Neutrophil (primary cell): Measurements from ENCODE around the gene ARRDC2.

Experiments used
- H3K27ac ChIP-seq: fragments of 200-600 bp; sonication (generic); 2 replicates; pipeline ENCODE4 v1.5.1; 2016; ENCODE audit warnings: mild to moderate bottlenecking, moderate library complexity
- H3K27me3 ChIP-seq: fragments of 200-600 bp; sonication (generic); 2 replicates; pipeline ENCODE4 v1.6.0; 2016; ENCODE audit warnings: mild to moderate bottlenecking
- H3K36me3 ChIP-seq: fragments of 200-600 bp; sonication (generic); 2 replicates; pipeline ENCODE4 v1.5.1; 2017
- H3K4me1 ChIP-seq, 2 experiments: fragments of 200-600 bp in 1 of 2; sonication (generic) in 1 of 2; 1 replicate in 1 of 2; 2 replicates in 1 of 2; pipeline versions ENCODE4 v1.5.1 to v1.6.1; 2013 to 2016; ENCODE audit warnings: low read depth in 1 of 2, low read length in 1 of 2, mild to moderate bottlenecking in 1 of 2, moderate library complexity in 1 of 2; ENCODE audit not compliant: control insufficient read depth in 1 of 2, insufficient read depth in 1 of 2
- H3K4me3 ChIP-seq, 2 experiments: fragments of 200-600 bp in 1 of 2; sonication (generic) in 1 of 2; 1 replicate in 1 of 2; 2 replicates in 1 of 2; pipeline ENCODE4 v1.5.1; 2013 to 2016; ENCODE audit warnings: low read depth in 1 of 2, low read length in 1 of 2, mild to moderate bottlenecking in 1 of 2, moderate library complexity in 1 of 2
- H3K9me3 ChIP-seq: fragments of 200-600 bp; sonication (generic); 2 replicates; pipeline ENCODE4 v1.5.1; 2016
- TF ChIP-seq, protein P1 (sequence below): fragments of 200-600 bp; sonication (generic); IDR thresholded peaks from 2 replicates; pipeline ENCODE4 v1.5.1; 2016; ENCODE audit warnings: antibody characterized with exemption

Gene ARRDC2

DNA sequence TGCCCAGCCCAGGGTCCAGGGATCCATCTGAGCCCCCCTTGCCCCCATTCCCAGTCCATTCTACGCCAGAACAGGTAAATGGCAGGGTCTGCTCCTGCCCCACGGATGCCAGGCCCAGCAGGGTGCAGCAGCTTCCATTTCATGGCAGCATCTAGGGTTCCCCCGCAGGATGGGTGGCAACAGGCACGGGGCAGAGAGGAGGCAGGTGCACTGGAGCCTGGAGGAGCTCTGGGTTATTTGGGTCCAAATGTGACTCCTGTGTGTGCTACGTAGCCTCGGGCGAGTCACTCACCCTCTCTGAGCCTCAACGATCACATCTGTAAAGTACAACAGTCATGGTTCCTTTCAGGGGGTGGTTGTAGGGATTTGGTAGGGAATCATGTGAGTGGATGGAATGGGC is 51.3 kb downstream of the ARRDC2 start:
- Histone ChIP-seq H3K4me1 (peaks cover 10 to 12% of the 10 kb centered on the region in 2 experiments), H3K9me3 (no peaks in the 10 kb centered on the region), H3K36me3 (no peaks in the 10 kb centered on the region), H3K27ac (no peak overlapping the region), H3K4me3 (no peak overlapping the region), H3K27me3 (peaks cover 3% of the 10 kb centered on the region)
- TF ChIP-seq, protein P1, sequence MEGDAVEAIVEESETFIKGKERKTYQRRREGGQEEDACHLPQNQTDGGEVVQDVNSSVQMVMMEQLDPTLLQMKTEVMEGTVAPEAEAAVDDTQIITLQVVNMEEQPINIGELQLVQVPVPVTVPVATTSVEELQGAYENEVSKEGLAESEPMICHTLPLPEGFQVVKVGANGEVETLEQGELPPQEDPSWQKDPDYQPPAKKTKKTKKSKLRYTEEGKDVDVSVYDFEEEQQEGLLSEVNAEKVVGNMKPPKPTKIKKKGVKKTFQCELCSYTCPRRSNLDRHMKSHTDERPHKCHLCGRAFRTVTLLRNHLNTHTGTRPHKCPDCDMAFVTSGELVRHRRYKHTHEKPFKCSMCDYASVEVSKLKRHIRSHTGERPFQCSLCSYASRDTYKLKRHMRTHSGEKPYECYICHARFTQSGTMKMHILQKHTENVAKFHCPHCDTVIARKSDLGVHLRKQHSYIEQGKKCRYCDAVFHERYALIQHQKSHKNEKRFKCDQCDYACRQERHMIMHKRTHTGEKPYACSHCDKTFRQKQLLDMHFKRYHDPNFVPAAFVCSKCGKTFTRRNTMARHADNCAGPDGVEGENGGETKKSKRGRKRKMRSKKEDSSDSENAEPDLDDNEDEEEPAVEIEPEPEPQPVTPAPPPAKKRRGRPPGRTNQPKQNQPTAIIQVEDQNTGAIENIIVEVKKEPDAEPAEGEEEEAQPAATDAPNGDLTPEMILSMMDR, result no peak

DNA sequence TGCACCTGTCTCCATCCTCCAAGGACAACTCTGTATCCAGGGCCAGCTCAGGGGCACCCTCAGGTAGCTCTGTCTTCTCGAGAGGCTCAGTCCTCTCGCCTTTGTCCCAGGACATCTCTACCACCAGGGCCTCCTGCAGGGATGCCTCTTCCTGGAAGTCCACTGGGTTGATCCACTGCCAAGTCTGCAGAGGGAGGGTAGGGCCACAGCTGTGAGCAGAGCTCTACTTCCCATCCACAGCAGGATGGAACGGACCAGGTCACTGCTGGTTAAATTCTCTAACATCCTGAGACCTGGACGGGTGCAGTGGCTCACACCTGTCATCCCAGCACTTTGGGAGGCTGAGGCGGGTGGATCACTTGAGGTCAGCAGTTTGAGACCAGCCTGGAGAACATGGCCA is 51.9 kb downstream of the ARRDC2 start:
- no peak overlapping the region for H3K27ac ChIP-seq
- TF ChIP-seq, protein P1, result no peak

DNA sequence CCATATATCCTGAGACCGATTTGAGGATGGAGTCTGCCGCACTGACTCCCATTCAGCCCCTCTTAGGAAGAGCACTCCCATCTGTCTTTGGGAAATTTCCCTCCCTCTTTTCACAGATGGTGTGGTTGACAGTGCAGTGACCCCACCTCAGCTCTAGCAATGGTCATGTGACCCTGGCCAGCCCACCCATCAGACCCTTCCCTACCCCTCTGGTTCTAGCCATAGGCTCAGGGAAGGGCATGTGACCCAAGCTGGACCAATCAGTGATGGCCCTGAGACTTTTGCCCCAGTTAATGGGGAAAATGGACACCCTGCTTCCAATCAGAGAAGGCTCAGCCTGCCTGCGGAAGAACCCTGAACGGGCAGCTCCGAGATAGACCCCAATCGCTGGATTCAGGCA is 52.5 kb downstream of the ARRDC2 start:
- TF ChIP-seq, protein P1, result no peak
- H3K36me3 ChIP-seq, result no peaks in the 10 kb centered on the region
- H3K4me3 ChIP-seq, result no peak overlapping the region
- no peaks in the 10 kb centered on the region for H3K9me3 ChIP-seq
- H3K4me1 ChIP-seq, result peaks cover 10 to 12% of the 10 kb centered on the region in 2 experiments
- no peak overlapping the region for H3K27ac ChIP-seq
- peaks cover 3% of the 10 kb centered on the region for H3K27me3 ChIP-seq

More for the DNA sequence above, 51.9 kb downstream of the ARRDC2 start:
- H3K9me3 ChIP-seq, result no peaks in the 10 kb centered on the region
- peaks cover 3% of the 10 kb centered on the region for H3K27me3 ChIP-seq
- peaks cover 10 to 12% of the 10 kb centered on the region in 2 experiments for H3K4me1 ChIP-seq
- no peak overlapping the region for H3K4me3 ChIP-seq
- H3K36me3 ChIP-seq, result no peaks in the 10 kb centered on the region

DNA sequence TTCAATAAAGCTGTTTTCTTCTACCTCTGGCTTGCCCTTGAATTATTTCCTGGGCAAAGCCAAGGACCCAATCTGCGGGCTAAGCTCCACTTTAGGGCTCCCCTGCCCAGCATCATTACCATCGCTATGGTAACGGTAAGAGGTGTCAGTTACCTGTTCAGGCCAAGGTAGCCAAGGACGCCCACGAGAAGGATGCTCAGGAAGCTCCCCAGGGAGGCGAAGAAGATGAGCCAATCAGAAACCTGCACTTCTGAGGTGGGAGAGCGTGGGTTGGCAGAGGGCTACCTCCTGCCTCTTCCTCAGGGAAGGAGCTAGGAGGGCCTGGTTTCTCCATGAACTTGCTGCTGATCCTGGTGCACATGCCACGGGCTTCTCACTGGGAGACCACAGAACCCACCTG is 54.1 kb downstream of the ARRDC2 start:
- H3K36me3 ChIP-seq, result no peaks in the 10 kb centered on the region
- H3K9me3 ChIP-seq, result no peaks in the 10 kb centered on the region
- H3K27ac ChIP-seq, result no peak overlapping the region
- peaks cover 10 to 12% of the 10 kb centered on the region in 2 experiments for H3K4me1 ChIP-seq
- no peak overlapping the region for H3K4me3 ChIP-seq
- peaks cover 3% of the 10 kb centered on the region for H3K27me3 ChIP-seq
- TF ChIP-seq, protein P1, result no peak

DNA sequence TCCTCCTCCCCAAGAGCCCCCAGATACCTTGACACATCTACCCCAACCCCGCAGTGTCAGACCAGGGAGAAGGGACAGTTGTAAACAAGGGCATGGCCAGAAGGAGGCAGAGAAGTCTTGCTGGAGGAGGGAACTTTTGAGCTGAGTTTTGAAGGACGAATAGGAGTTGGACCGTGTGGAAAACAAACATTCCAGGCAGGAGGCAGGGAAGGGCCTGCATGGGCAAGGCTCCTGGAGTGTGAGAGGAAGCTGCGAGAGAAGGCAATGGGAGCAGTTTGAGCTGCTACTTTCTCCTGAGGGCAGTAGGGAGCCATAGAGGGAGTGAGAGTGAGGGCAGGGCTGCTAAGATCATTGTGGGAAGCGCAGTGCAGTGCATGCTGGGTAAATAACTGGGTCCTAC is 55.5 kb downstream of the ARRDC2 start:
- no peaks in the 10 kb centered on the region for H3K9me3 ChIP-seq
- TF ChIP-seq, protein P1, result peak; percentile 75
- no peak overlapping the region for H3K4me3 ChIP-seq
- peaks cover 3% of the 10 kb centered on the region in 2 experiments for H3K4me1 ChIP-seq
- no peak overlapping the region for H3K27ac ChIP-seq
- no peaks in the 10 kb centered on the region for H3K36me3 ChIP-seq
- H3K27me3 ChIP-seq, result peaks cover 3% of the 10 kb centered on the region
